ENCODE measurements around the gene RPL37.
"Not testable (repeated sequence)": the region's sequence is repeated elsewhere in the genome, so short reads cannot be mapped to it uniquely, and the experiment has no call there.

Gene RPL37

GRCh38 chr5:40834849-40835787 lies at the start of gene RPL37:
TSS of gene RPL37 (minus strand) at chr5:40835222. CDS start at chr5:40835185, 37 bp downstream.
- peak; percentile 86 to 92 for DNase-seq

DNA sequence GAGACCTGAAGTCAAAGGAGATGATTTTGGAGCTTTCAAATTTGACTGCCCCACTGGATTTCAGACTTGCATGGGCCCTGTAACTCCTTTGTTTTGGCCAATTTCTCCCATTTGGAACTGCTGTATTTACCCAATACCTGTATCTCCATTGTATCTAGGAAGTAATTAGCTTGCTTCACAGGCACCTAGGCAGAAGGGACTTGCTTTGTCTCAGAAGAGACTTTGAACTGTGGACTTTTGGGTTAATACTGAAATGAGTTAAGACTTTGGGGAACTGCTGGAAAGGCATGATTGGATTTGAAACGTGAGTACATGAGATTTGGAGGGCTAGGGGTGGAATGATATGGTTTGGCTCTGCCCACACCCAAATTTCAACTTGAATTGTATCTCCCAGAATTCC lies 48.0 kb upstream of the RPL37 start:
- DNase-seq, result not testable (repeated sequence)

DNA sequence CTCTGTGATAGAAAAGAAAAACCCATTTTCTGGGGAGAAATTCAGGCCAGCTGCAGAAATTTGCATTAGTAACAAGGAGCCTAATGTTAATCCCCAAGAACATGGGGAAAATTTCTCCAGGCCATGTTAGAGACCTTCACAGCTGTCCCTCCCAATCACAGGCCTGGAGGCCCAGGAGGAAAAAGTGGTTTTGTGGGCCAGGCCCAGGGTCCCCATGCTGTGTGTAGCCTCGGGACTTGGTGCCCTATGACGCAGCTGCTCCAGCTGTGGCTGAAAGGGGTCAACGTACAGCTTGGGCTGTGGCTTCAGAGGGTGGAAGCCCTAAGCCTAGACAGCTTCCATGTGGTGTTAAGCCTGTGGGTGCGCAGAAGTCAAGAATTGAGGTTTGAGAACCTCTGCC lies 47.3 kb upstream of the RPL37 start:
- no peak for DNase-seq

- no peak for DNase-seq
Observed at GRCh38 chr5:40879163-40879942, 44.3 kb upstream of the RPL37 start.

GRCh38 chr5:40877371-40877988 lies 42.5 kb upstream of the RPL37 start:
- DNase-seq, result peak; percentile 7 to 10

DNA sequence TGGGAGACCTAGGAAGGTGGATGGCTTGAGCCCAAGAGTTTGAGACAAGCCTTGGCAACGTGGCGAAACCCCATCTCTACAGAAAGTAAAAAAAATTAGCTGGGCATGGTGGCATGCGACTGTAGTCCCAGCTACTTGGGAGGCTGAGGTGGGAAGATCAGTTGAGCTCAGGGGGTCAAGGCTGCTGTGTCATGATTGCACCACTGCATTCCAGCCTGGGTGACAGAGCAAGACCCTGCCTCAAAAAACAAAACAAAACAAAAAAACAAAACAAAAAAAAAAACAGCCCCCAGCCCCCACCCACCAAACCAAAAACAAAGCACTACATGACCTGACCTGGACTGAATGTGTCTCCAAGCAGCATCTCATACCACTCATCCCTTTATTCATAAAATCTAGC lies 40.9 kb upstream of the RPL37 start:
- DNase-seq, result no peak

DNA sequence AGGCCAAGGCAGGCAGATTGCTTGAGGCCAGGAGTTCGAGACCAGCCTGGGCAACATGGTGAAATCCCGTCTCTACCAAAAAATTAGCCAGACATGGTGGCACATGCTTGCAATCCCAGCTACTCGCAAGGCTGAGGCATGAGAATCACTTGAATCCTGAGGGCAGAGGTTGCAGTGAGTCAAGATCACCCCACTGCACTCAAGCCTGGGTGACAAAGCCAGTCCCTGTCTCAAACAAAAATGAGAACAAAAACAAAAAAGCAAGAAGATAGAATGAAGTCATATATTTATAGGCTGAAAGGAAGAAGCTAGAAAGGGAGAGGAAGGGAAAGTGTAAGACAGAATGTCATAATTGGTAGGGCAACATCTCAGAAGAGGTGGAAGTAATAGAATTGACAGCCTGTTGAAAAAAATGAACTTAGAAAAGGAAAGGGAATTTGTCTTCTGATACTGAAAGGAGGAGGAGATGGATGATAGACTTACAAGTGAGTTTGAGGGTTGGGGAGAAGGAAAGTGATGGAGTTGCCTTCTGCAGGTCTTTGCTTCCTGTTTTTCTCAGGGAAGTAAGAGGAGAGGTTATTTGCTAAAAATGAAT lies 38.4 kb upstream of the RPL37 start:
- no peak for DNase-seq

DNA sequence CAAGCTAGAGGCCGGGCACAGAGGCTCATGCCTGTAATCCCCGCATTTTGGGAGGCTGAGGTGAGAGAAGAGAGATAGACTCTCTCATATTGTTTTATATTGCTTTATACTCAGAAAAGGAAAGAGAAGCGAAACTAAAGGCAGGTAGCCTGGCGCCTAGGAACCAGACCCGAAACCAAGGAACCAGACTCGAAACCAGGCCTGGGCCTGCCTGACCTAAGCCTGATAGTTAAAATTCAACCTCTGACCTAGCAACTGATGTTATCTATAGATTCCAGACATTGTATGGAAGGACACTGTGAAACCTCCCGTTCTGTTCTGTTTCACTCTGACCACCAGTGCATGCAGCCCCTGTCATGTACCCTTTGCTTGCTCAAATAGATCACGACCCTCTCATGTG lies 37.2 kb upstream of the RPL37 start:
- DNase-seq, result not testable (repeated sequence)

DNA sequence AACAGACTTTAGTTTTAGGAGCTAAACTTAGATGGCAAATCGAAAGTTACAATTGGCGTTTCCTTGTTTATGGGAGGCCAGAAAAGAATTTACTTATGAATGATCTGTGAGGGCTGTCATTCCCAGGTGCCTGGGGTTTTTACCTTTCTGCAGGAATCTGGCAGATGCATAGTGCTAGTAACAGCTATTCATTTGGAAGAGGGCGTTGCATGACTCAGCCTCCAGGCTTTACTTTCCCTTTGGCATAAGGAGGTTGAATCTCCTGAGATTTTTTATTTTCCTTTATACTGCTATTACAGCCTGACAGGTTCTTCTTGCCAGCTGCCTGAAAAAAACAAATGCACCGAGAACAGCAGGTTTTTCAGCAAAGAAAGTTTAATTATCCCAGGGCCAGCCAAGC lies 36.2 kb upstream of the RPL37 start:
- no peak for DNase-seq

- no peak for DNase-seq
Observed at GRCh38 chr5:40869384-40869783, 34.4 kb upstream of the RPL37 start.

GRCh38 chr5:40866844-40867243 lies 31.8 kb upstream of the RPL37 start:
- DNase-seq, result no peak

DNA sequence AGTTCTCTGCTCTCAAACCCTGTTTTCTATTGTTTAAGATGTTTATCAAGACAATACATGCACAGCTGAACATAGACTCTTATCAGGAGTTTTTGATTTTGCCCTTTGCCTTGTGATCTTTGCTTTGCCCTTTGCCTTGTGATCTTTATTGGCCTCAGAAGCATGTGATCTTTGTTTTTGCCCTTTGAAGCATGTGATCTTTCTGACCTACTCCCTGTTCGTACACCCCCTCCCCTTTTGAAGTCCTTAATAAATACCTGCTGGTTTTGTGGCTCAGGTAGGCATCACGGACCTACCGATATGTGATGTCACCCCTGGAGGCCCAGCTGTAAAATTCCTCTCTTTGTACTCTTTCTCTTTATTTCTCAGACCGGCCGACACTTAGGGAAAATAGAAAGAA lies 30.0 kb upstream of the RPL37 start:
- DNase-seq, result not testable (repeated sequence)

GRCh38 chr5:40860711-40861110 lies 25.7 kb upstream of the RPL37 start:
- DNase-seq, result no peak

DNA sequence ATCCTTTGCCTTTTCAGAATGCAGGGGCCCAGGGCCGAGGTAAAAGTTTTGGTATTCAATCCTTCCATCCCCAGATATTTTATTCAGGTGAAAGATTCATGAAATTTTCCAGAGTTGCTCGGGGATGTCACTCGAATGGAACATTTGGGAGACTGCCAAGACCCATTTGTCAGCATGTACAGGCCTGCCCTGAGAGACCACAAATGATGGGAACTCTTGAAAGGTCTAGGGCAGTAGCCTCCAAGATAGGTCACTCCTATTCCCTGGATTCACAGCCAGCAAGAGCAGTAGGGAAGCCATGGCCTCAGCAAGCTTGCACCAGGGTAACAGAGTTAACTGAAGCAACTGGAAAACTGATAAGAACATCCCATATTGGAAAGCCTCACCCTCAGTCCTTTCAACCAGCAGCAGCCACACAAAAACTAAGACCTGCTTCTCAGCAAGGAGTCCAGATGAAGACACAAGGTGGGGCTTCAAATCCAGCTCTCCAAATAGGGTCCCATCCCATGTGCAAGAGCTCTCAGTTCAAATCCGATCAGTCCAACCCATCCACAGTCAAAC lies 18.7 kb upstream of the RPL37 start:
- no peak for DNase-seq

GRCh38 chr5:40847525-40847924 lies 12.5 kb upstream of the RPL37 start:
- no peak for DNase-seq

DNA sequence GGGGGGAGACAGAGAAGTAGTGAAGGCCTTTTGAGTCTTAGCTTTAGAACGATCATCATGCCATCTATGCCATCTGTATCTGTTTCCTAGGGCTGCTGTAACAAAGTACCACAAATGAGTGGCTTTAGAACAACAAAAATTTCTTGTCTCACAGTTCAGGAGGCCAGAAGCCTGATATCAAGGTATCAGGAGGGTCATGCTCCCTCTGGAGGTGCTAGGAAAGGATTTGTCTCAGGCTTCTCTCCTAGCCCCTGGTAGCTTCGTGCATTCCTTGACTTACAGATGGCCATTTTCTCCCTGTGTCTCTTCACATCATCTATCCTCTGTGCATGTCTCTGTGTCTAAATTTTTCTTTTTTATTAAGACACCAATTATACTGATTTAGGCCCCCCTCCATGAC lies 11.3 kb upstream of the RPL37 start:
- DNase-seq, result no peak

DNA sequence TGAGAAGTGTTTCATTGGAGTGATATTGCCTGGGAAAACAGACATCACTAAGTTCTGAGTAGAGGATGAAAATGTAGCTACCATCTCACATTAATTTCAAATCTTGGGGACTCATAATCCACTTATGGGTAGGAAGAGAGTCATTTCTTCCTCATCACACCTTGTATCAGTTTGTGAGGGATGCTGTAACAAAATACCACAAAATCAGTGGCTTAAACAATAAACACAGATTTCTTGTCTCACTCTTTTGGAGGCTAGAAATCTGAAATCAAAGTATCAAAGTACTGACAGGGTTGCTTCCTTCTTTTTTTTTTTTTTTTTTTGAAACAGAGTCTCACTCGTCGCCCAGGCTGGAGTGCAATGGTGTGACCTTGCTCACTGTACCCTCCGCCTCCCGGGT lies 9.5 kb upstream of the RPL37 start:
- DNase-seq, result no peak

GRCh38 chr5:40842351-40842750 lies 7.3 kb upstream of the RPL37 start:
- no peak for DNase-seq

DNA sequence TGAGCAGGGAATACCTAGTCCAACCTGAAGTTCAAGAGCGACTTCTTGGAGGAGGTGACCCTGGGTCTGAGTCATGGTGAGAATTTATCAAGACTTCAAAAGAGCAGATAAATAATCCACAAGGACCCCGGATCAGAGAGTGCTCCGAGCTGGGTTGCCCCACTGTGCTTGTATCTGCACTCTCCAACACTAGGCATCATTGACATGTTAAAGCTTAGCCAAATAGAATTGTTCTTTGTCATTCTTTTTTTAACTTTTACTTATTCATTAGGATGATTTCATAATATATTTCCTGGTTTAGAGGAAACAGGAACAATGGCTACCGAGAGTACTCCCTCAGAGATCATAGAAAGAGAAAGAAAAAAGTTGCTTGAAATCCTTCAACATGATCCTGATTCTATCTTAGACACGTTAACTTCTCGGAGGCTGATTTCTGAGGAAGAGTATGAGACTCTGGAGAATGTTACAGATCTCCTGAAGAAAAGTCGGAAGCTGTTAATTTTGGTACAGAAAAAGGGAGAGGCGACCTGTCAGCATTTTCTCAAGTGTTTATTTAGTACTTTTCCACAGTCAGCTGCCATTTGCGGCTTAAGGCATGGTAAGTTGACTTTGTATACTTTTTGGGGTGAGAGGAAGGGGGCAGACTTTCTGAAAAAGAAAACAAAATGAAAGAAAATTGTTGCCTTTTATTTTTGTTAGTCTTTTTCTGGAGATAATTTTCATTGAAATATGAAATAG lies 6.2 kb upstream of the RPL37 start, which contains the start of gene CARD6:
Gene CARD6, plus strand, starts transcription at position 300 of the 738 bp plus-strand sequence. Its CDS starts 16 bp downstream, at position 316.
- no peak for DNase-seq

DNA sequence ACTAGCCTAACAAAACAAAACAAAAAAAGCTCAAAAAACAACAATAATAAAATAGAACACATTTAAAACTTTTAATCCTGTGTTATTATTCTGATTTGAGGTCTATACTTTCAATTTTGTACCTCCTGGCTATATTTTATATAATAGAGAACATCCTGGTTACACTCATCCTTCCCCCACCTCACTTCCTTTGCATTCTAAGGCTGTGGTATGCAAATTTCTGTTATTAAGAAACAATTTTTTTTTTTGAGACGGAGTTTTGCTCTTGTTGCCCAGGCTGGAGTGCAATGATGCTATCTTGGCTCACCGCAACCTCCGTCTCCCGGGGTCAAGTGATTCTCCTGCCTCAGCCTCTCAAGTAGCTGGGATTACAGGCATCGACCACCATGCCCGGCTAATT lies 3.1 kb upstream of the RPL37 start:
- DNase-seq, result no peak

DNA sequence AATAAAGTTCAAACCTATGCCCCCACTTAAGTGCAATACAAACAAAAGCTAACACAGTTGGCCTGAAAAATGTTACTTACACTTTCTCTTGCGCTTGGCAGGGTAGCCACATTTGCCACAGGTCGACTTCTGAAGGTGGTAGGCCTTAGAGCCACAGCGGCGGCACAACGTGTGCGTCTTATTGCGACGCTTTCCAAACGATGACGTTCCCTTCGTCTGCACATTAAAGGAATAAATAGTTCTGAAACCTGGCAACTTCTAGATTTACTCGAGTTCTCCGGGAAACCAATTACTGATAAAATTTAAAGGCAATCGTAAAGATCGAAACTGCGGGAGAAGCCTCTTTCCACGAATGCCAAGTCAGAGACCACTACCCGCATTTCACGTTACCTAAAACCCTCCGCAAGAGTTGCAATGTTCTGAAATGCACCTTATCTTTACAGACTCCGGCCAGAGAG lies 602 bp downstream of the RPL37 start:
- DNase-seq, result peak; percentile 29 to 45

Measured in activated CD4-positive, alpha-beta T cell treated with anti-CD3 and anti-CD28 coated beads for 4 hours (primary cell).